Esophagus muscularis mucosa (tissue), 3 donors: ENCODE measurements around the gene CST6.

Experiments
- CTCF ChIP-seq, 3 experiments: fragments of 200-600 bp in 2 of 3; fragments of 450-650 bp in 1 of 3; sonication (generic) in 2 of 3; IDR thresholded peaks; one replicate each; pipeline ENCODE4 v1.5.1; 2017 to 2019; ENCODE audit warnings: antibody characterized with exemption in 3 of 3, mild to moderate bottlenecking in 2 of 3, moderate library complexity in 1 of 3
- POLR2A ChIP-seq: fragments of 450-650 bp; IDR thresholded peaks from one replicate; pipeline ENCODE4 v1.6.1; 2017; ENCODE audit warnings: antibody characterized with exemption, moderate library complexity, mild to moderate bottlenecking, low read depth
- POLR2AphosphoS5 ChIP-seq, 2 donors: sonication (generic); formaldehyde crosslinking; IDR thresholded peaks; one replicate each; pipeline ENCODE4 v1.6.1; 2017; ENCODE audit warnings: antibody characterized with exemption in 2 of 2

GRCh38 chr11:66035653-66036333 is 24.0 kb downstream of the CST6 start:
- TF ChIP-seq CTCF (IDR thresholded peaks at IDR 0.05) = no peak
- TF ChIP-seq POLR2A = no peak
- no peak for TF ChIP-seq POLR2AphosphoS5 (IDR thresholded peaks at IDR 0.05)
